ENCODE data around the gene ARPC1A. TPM values are rescaled to one million over a fixed set of nuclear protein-coding genes. Genes with fewer than 3 reads are reported as not detected.
"Not testable (repeated sequence)": the region's sequence is repeated elsewhere in the genome, so short reads cannot be mapped to it uniquely, and the experiment has no call there.

The ARPC1A gene
- total RNA-seq, 1 donor from 2014 or later = 101 TPM

GRCh38 chr7:99322659-99323058, 3.0 kb upstream of the ARPC1A start:
- not testable (repeated sequence) for DNase-seq (ENCODE audit: low read depth)

DNA sequence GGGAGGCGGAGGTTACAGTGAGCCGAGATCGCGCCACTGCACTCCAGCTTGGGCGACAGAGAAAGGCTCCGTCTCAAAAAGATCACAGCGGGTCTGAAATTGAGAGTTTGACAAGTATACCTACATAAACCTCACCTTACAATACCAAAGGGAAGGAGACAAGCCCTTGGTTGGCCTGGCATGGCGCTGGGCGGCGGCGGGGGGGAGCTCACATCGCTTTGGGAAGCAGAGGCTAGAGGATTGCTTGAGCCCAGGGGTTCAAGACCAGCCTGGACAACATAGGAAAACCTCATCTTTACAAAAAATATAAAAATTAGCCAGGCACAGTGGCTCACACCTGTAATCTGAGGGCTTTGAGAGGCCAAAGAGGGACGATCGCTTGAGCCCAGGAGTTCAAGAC, 1.1 kb upstream of the ARPC1A start:
- no peak for DNase-seq (ENCODE audit: low read depth)

GRCh38 chr7:99325001-99325493, 651 bp upstream of the ARPC1A start:
- DNase-seq (ENCODE audit: low read depth) = no peak

GRCh38 chr7:99326408-99326782, 697 bp downstream of the ARPC1A start:
- no peak for DNase-seq (ENCODE audit: low read depth)

- peak; percentile 69 for DNase-seq (ENCODE audit: low read depth)
Observed at GRCh38 chr7:99330314-99330961, 4.7 kb downstream of the ARPC1A start.

GRCh38 chr7:99331002-99331401, 5.3 kb downstream of the ARPC1A start:
- DNase-seq (ENCODE audit: low read depth) = peak; percentile 12

DNA sequence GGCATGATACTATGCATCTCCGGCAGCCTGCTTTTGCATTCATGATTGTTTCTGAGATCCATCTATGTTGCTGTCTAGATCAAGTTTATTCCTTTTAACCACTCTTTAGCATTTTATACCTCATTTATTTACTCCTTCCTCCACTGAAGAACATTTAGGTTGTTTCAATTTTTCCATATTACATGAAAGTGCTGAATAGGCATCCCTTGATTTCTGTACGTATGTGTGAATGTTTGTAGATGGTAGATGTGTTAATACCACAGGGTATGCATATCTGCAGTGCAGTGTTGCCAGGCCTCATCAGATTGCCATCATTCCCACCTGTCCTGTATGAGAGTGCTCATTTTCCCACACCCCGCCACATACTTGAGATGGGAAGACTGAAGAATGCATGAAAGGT, 13.9 kb downstream of the ARPC1A start:
- no peak for DNase-seq (ENCODE audit: low read depth)

DNA sequence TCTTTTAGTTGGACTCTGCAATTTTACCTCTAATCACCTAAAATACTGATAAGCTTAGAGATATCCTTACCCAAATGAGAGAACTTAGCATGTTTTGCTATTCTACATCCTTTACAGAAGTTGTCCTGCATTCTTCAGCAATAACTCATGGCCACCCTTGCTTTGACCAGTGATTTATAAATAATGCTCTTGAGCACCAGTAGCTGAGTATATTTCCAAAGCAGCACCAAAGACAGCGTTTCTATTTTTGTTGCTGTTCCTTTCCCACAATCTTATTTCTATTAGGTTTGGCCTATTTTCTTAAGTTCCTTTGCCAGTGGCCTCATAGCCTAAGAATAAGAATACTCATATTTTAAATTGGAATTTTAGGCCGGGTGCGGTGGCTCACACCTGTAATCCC, 15.0 kb downstream of the ARPC1A start:
- DNase-seq (ENCODE audit: low read depth) = no peak

GRCh38 chr7:99344061-99344647, 18.5 kb downstream of the ARPC1A start:
- no peak for DNase-seq (ENCODE audit: low read depth)

DNA sequence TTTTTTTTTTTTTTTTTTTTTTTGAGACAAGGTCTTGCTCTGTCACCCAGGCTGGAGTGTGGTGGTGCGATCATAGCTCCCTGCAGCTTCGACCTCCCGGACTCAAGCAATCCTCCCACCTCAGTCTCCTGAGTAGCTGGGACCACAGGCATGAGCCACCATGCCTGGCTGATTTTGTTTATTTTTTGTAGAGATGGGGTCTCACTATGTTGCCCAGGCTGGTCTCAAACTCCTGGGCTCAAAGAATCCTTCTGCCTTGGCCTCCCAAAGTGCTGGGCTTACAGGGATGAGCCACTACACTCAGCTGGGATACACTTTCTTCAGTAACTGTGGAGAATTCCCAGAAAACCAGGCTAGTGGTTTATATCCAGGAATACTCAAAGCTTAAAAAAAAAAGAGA, 24.9 kb downstream of the ARPC1A start:
- DNase-seq (ENCODE audit: low read depth) = not testable (repeated sequence)

GRCh38 chr7:99352247-99352646, 26.5 kb downstream of the ARPC1A start:
- DNase-seq (ENCODE audit: low read depth) = no peak

DNA sequence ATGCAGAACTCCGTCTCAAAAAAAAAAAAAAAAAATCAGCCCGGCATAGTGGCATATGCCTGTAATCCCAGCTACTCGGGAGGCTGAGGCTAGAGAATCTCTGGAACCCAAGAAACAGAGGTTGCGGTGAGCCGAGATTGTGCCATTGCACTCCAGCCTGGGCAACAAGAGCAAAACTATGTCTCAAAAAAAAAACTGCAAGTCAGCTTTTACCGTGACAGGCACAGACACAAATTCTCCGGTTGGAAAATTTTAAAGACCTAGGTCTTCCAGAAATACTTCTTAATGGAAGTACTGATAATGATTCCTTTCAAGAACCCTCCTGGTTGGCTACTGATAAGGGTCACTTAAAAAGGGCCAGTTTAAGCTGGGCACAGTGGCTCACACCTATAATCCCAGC, 29.4 kb downstream of the ARPC1A start:
- DNase-seq (ENCODE audit: low read depth) = no peak

GRCh38 chr7:99357701-99358490, 32.2 kb downstream of the ARPC1A start:
- no peak for DNase-seq (ENCODE audit: low read depth)

DNA sequence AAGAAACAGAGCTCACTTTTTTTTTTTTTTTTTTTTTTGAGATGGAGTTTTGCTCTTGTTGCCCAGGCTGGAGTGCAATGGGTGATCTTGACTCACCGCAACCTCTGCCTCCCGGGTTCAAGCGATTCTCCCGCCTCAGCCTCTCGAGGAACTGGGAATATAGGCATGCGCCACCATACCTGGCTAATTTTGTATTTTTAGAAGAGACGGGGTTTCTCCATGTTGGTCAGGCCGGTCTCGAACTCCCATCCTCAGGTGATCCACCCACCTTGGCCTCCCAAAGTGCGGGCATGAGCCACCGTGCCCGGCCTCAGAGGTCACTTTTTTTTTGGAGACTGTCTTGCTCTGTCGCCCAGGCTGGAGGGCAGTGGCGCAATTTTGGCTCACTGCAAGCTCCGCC, 32.8 kb downstream of the ARPC1A start:
- not testable (repeated sequence) for DNase-seq (ENCODE audit: low read depth)

DNA sequence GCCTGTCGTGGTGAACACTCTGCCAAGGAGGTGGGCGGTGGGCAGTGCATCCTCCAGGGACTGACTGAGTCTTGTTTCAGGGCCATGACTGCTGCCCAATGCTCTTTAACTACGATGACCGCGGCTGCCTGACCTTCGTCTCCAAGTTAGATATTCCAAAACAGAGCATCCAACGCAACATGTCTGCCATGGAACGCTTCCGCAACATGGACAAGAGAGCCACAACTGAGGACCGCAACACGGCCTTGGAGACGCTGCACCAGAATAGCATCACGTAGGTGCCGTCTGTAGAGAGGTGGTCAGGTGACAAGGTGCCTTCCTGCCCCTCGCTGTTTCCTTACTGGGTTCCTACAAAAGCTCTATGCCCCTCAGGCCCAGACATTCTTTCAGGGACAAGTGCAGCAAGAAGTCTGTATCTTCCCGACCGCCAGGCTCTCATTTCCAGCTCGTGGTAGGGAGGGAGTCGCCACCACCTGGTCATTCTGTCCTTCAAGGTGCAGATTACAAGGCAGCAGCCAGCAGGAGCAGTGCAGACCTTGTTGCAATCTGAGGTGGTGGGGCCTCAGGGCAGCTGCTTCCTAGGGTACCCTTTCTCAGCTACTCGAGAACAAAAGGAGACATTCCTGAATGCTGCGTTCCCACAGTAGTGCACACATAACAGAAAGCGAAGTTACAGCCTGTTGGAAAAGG, 33.9 kb downstream of the ARPC1A start:
- no peak for DNase-seq (ENCODE audit: low read depth)

DNA sequence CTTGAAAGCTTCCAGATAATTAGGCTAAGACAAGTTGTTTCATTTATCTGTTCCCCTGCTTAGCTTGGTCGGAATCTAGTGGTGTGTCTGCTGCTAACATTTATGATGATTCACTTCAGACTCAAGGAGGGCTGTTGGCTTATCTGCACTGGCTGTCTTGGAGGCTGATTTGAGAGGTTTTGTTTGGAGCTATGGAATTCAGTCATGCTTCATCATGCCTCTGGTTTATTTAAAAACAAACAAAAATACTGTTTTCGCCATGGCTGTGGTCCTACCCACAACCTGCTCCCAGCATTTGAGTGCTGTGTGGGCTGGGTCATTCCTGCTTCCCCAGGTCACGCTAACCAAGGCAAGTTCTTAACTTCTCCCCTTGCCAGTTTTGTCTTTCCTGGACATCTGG, 37.1 kb downstream of the ARPC1A start:
- no peak for DNase-seq (ENCODE audit: low read depth)

- no peak for DNase-seq (ENCODE audit: low read depth)
Observed at GRCh38 chr7:99363286-99363685, 37.6 kb downstream of the ARPC1A start.

- DNase-seq (ENCODE audit: low read depth) = no peak
Observed at GRCh38 chr7:99365318-99366141, 39.8 kb downstream of the ARPC1A start.

GRCh38 chr7:99366646-99367045, 40.9 kb downstream of the ARPC1A start:
- no peak for DNase-seq (ENCODE audit: low read depth)

- DNase-seq (ENCODE audit: low read depth) = no peak
Observed at GRCh38 chr7:99368750-99369389, 43.2 kb downstream of the ARPC1A start.
